Mucosa of descending colon (tissue), 3 donors: ENCODE data around the gene COL5A3. TPM values are rescaled to one million over a fixed set of nuclear protein-coding genes. Genes with fewer than 3 reads are reported as not detected.

ENCODE experiments used
- ATAC-seq: fragments of 200-7000 bp; cut with Tn5 transposase; one replicate; pipeline ENCODE4 v1.9.1; 2020; ENCODE audit warnings: mild to moderate bottlenecking, moderate library complexity
- DNase-seq, 3 donors: peaks; one replicate each; pipeline ENCODE4 v3.0.0-alpha.2; 2020
- H3K36me3 ChIP-seq: fragments of 200-600 bp; one replicate; pipeline ENCODE4 v1.8.0; 2021; ENCODE audit warnings: low read depth, mild to moderate bottlenecking
- H3K4me1 ChIP-seq: fragments of 200-600 bp; one replicate; pipeline ENCODE4 v1.8.0; 2021; ENCODE audit warnings: low read depth, mild to moderate bottlenecking
- H3K4me3 ChIP-seq: fragments of 200-600 bp; one replicate; pipeline ENCODE4 v1.8.0; 2021; ENCODE audit warnings: mild to moderate bottlenecking
- H3K9me3 ChIP-seq: fragments of 200-600 bp; one replicate; pipeline ENCODE4 v1.8.0; 2021; ENCODE audit warnings: mild to moderate bottlenecking
- intact Hi-C, 2 donors: fragments of 100-400 bp; cut with DNase I in 1 of 2; cut with micrococcal nuclease in 1 of 2; formaldehyde crosslinking; loops; one replicate each; pipeline versions ENCODE4 v1.11.0 to v1.11.1; 2022; cut with DNase I, micrococcal nuclease
- total RNA-seq, 3 donors: library from RNA; stranded (reverse); fragmentation: NEBNext Ultra II Directional in 2 of 3; extraction: Animal tissue kit (Norgen Biotek cat#: 25700) in 2 of 3; gene quantifications; one replicate each; pipeline versions ENCODE4 v1.2.1 to v1.2.4, GENCODE V29; 2021 to 2023
- TF ChIP-seq, protein P1 (sequence below): fragments of 200-600 bp; IDR thresholded peaks from one replicate; pipeline ENCODE4 v1.8.0; 2022; ENCODE audit warnings: antibody characterized with exemption, mild to moderate bottlenecking
- donor health status: DM: no; HTN: no; CAD: no; lungs with moderate emphysema.
- donor health status: DM: no; HTN: no; CAD: no.
- donor health status: DM: no; HTN: yes; CAD: no.

The COL5A3 gene
- total RNA-seq, 3 donors from 2014 or later: 1.9 to 7.2 (median 5.5) TPM

DNA sequence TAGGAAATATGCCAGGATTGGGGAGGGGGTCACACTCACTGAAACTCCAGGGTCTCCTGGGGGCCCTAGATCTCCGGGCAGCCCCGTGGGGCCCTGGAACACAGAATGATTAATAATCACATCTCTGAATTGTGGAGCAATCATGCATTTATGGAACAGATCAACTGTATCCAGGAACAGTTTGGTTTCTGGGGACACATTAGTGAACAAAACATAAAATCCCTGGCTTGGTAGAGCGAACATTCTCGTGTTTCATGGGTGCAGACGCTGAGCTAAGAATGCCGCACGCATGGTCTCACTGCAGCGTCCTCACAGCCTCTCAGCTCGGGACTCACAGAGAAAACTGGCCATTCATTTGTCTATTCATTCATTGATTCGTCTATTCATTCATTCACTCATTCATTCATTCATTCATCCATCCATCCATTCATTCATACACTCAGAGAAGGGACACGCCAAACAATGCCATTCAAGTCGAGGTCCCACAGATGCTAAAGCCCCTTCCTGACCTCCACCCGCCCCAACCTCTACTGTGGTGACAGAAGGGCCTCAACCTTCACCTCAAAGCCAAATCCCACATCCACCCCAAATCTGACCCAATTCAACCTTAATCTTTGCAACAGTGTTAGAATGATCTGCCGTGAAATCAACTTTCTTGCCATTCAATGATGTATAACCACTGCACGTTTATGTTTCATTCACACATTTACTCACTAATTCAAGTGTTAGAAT, 39.0 kb downstream of the COL5A3 start:
- ATAC-seq (no peak), DNase-seq (no peak)
- Histone ChIP-seq H3K36me3 (no peaks in the 10 kb centered on the region), H3K4me3 (no peak overlapping the region), H3K9me3 (no peaks in the 10 kb centered on the region), H3K4me1 (no peaks in the 10 kb centered on the region)
- intact Hi-C loops: no loop called here
- TF ChIP-seq, protein P1, sequence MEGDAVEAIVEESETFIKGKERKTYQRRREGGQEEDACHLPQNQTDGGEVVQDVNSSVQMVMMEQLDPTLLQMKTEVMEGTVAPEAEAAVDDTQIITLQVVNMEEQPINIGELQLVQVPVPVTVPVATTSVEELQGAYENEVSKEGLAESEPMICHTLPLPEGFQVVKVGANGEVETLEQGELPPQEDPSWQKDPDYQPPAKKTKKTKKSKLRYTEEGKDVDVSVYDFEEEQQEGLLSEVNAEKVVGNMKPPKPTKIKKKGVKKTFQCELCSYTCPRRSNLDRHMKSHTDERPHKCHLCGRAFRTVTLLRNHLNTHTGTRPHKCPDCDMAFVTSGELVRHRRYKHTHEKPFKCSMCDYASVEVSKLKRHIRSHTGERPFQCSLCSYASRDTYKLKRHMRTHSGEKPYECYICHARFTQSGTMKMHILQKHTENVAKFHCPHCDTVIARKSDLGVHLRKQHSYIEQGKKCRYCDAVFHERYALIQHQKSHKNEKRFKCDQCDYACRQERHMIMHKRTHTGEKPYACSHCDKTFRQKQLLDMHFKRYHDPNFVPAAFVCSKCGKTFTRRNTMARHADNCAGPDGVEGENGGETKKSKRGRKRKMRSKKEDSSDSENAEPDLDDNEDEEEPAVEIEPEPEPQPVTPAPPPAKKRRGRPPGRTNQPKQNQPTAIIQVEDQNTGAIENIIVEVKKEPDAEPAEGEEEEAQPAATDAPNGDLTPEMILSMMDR: no peak

DNA sequence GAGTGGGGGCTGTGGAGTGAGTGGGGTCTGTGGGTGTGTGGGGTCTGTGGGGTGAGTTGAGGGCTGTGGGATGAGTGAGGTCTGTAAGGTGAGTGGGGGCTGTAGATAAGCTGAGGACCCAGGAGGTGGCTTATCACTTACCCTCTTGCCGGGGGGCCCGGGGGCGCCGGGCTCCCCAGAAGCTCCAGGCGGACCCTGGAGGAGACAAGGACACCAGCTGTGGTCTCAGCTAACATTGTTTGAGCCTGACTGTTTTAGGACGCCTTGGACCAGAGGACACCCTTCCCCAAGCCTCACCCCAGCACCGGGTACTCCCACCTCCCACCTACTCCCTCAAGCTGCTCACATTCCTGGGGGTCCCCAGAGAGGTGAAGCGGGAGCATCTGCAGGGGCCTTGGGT, 39.8 kb downstream of the COL5A3 start:
- intact Hi-C loops: no loop called here
- no peak for ATAC-seq
- H3K36me3 ChIP-seq: no peaks in the 10 kb centered on the region
- H3K4me3 ChIP-seq: no peak overlapping the region
- TF ChIP-seq, protein P1: no peak
- DNase-seq: no peak
- no peaks in the 10 kb centered on the region for H3K4me1 ChIP-seq
- H3K9me3 ChIP-seq: no peaks in the 10 kb centered on the region

DNA sequence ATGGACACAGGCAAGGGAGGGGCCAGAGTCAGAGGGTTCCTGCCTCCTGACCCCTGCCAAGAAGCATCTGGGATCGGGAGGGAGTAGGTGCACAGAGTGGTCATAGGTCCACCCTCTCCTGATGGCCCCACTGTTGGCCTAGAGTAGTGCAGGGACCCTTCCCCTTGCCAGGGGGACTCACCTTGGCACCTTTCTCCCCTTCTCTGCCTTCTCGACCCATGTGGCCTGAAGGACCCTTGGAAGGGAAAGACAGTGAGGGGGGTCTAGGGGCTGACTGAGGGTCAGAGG, 40.7 kb downstream of the COL5A3 start:
- intact Hi-C loops: no loop called here
- H3K4me1 ChIP-seq: no peaks in the 10 kb centered on the region
- no peak for DNase-seq
- no peak overlapping the region for H3K4me3 ChIP-seq
- no peaks in the 10 kb centered on the region for H3K9me3 ChIP-seq
- ATAC-seq: no peak
- TF ChIP-seq, protein P1: no peak
- no peaks in the 10 kb centered on the region for H3K36me3 ChIP-seq

DNA sequence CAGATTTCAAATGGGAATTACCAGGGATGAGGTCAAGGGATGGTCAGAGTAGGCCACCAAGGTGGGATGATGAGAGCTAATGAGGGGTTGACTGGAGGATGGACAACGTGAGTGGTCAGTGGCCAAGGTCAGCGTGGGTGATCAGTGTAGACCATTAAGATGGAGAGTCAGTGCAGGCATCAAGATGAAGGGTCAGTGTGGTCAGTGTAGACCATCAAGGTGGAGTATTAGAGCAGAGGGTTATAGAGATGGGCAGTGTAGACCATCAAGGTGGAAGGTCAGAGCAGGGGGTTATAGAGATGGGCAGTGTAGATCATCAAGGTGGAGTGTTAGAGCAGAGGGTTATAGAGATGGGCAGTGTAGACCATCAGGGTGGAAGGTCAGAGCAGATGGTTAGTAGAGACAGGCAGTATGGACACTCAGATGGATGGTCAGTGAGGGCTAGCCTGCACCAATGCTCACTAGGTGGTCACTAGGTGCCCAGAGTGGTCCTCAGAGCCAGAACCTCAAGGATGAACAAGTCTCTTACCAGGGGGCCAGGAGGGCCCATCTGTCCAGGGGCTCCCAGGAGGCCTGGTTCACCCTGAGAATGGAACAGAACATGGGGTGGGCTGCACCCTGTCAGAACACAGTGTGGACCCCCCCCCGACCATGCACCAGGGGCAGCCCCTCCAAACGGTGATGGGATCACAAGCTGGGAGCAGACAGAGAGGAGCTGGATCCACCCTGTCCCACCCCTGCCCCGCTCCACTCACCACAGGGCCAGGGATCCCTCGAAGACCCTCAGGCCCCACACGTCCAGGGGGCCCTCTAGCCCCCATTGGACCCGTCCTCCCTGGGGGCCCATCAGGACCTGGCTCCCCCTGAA, 41.2 kb downstream of the COL5A3 start:
- H3K36me3 ChIP-seq: no peaks in the 10 kb centered on the region
- intact Hi-C loops: no loop called here
- no peaks in the 10 kb centered on the region for H3K4me1 ChIP-seq
- ATAC-seq: no peak
- DNase-seq: no peak
- TF ChIP-seq, protein P1: no peak
- no peak overlapping the region for H3K4me3 ChIP-seq
- no peaks in the 10 kb centered on the region for H3K9me3 ChIP-seq

DNA sequence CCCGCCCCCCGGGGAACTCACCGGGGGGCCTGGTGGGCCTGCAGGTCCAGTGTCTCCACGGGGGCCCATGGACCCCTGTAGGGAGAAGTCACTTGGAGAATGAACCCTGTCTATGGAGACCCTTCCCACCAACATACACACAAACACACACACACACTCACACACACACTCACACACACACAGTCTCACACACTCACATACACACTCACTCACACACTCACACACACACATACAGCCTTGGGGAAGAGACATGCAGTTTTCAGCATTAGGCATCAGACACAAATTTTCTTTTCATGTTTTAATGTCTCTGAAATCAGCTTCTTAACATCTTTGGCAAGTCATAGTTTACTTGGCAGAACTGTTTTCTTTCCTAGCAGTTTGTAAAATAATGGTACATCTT, 43.0 kb downstream of the COL5A3 start:
- no peak for ATAC-seq
- DNase-seq: no peak
- intact Hi-C loops: no loop called here
- H3K4me1 ChIP-seq: no peaks in the 10 kb centered on the region
- TF ChIP-seq, protein P1: no peak
- no peaks in the 10 kb centered on the region for H3K36me3 ChIP-seq
- H3K4me3 ChIP-seq: no peak overlapping the region
- H3K9me3 ChIP-seq: no peaks in the 10 kb centered on the region
